Femur (tissue), 1 donor: ENCODE results near the gene DGCR6.
"Not testable (repeated sequence)": the region's sequence is repeated elsewhere in the genome, so short reads cannot be mapped to it uniquely, and the experiment has no call there.

ENCODE experiments used
- DNase-seq: peaks from one replicate; pipeline ENCODE4 v3.0.0-alpha.2; 2017

DGCR6 gene

DNA sequence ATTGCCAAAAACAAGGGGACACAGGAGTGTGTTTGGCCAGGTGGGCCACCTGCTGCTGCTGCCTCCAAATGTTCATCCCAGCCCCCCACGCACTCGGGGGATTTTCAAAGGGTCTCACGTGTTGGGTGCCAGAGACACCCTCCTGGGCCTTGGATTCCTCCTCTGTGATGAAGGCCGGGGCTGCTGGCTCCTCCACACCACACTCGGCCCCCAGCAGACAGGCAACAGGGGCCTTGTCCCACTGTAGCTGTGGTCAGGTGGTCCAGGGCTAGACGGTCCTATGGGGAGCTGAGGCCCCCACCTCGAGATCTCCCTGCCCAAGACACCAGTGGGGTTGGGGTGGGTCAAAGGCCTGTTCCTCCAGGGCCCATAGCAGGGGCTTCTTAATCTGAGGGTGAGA, 55.1 kb downstream of the DGCR6 start:
- not testable (repeated sequence) for DNase-seq
